ENCODE measurements around the gene OR8B2. TPM values are rescaled to one million over a fixed set of nuclear protein-coding genes. Genes with fewer than 3 reads are reported as not detected.
"Not testable (repeated sequence)": the region's sequence is repeated elsewhere in the genome, so short reads cannot be mapped to it uniquely, and the experiment has no call there.

The OR8B2 gene
- total RNA-seq, 5 donors from 2014 or later (not counting 1 experiment from before 2014, with no cell fraction given) = not detected

DNA sequence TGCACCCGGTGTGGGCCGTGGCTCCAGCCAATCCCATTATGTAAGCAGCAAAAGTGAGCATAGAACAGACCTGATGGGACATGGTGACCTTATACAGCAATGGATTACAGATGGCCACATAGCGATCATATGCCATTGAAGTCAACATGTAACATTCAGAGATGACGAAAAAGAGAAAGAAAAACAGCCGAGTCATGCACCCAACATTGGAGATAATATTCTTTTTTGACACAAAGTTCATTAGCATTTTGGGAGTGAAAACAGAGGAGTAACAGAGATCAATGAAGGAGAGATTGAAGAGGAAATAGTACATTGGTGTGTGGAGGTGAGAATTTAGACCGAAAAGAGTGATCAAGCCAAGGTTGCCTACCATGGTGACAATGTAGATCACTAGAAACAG is 1.4 kb downstream of the OR8B2 start:
- DNase-seq; POLR2A ChIA-PET; H3K27ac ChIP-seq (ENCODE audit: low read length); H3K36me3 Mint-ChIP-seq; ATAC-seq (replicated peaks in 1 of 4); H3K4me3 ChIP-seq (ENCODE audit: control insufficient read depth in 1 of 2, extremely low read depth in 1 of 2, low read length in 1 of 2); H3K4me3 Mint-ChIP-seq; H3K36me3 ChIP-seq (ENCODE audit: control insufficient read depth in 2 of 2, extremely low read depth in 1 of 2, insufficient read depth in 1 of 2, low read length in 1 of 2); H3K4me1 Mint-ChIP-seq; H3K9me3 ChIP-seq; H3K4me1 ChIP-seq (ENCODE audit: control insufficient read depth in 1 of 2, extremely low read depth in 1 of 2, insufficient read depth in 2 of 2, low read length in 2 of 2); H3K9me3 Mint-ChIP-seq; H3K27ac Mint-ChIP-seq; H3K27me3 Mint-ChIP-seq; CTCF ChIA-PET; H3K27me3 ChIP-seq (replicated peaks in 1 of 2; ENCODE audit: control insufficient read depth in 2 of 2, extremely low read depth in 1 of 2, insufficient read depth in 2 of 2, low read length in 1 of 2): not testable (repeated sequence)
- WGBS (ENCODE audit: insufficient coverage) = no CpG with 5 or more reads among the region's 6 CpGs

DNA sequence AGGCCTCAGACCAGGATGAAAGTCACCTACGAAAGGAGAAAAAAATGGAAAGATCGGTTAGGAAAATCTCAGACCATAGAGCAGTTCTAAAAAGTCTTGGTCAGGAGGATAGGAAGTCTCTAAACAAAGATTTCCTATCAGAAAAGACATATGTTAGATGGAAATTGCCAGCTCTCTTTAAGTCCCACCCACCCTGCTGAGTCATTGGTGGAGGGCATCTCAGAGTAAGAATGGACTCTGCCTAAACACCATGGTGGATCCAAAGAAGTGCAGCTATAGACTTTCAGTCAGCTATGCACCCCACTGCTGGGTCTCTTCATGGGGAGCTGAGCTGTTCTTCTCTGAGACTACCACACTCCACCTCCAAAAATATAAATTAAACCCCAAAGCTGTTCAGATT is 3.7 kb downstream of the OR8B2 start:
- Mint-ChIP-seq H3K27ac (no peak overlapping the region), H3K9me3 (no peaks in the 10 kb centered on the region), H3K4me1 (no peaks in the 10 kb centered on the region), H3K4me3 (no peak overlapping the region), H3K36me3 (no peaks in the 10 kb centered on the region), H3K27me3 (no peaks in the 10 kb centered on the region)
- DNase-seq = no peak
- no peaks in the 10 kb centered on the region for H3K36me3 ChIP-seq (ENCODE audit: control insufficient read depth in 2 of 2, extremely low read depth in 1 of 2, insufficient read depth in 1 of 2, low read length in 1 of 2)
- no peaks in the 10 kb centered on the region for H3K9me3 ChIP-seq
- no peak overlapping the region for H3K27ac ChIP-seq (ENCODE audit: low read length)
- H3K4me1 ChIP-seq (ENCODE audit: control insufficient read depth in 1 of 2, extremely low read depth in 1 of 2, insufficient read depth in 2 of 2, low read length in 2 of 2) = no peaks in the 10 kb centered on the region
- ChIA-PET POLR2A (no interaction called here), CTCF (interaction anchor here in 1 of 2 donors (0.6 kb wide), 1 partner anchor 81 kb away, joined by 3 read pairs; no protein-coding TSS in a partner anchor)
- WGBS (ENCODE audit: insufficient coverage) = no CpG with 5 or more reads among the region's 2 CpGs
- H3K27me3 ChIP-seq (replicated peaks in 1 of 2; ENCODE audit: control insufficient read depth in 2 of 2, extremely low read depth in 1 of 2, insufficient read depth in 2 of 2, low read length in 1 of 2) = peaks cover 0 to 2% of the 10 kb centered on the region in 2 experiments
- no peak for ATAC-seq (replicated peaks in 1 of 4)
- no peak overlapping the region for H3K4me3 ChIP-seq (ENCODE audit: control insufficient read depth in 1 of 2, extremely low read depth in 1 of 2, low read length in 1 of 2)

DNA sequence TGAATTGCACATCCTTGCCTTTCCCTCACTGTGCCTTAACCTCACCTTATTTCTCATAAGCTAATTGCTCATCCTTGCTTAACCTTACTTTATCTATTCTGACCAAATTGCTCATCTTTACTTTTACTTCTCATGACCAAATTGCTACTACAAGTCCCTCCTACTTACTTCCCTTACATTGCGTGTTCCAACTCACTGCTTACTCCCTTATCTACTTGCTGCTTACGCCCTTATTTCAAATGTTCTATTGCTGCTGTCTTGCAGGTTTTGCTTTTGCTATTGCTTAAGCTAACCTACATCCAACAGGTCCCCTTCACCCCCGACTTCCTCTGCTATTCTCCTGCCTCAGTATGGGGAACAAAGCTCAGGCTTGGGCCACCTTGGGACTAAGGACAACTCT is 8.0 kb downstream of the OR8B2 start:
- Mint-ChIP-seq H3K4me3 (no peak overlapping the region), H3K36me3 (no peaks in the 10 kb centered on the region), H3K4me1 (no peaks in the 10 kb centered on the region), H3K27ac (no peak overlapping the region), H3K27me3 (peaks cover 0 to 4% of the 10 kb centered on the region in 2 donors), H3K9me3 (no peaks in the 10 kb centered on the region)
- Histone ChIP-seq H3K36me3 (ENCODE audit: control insufficient read depth in 2 of 2, extremely low read depth in 1 of 2, insufficient read depth in 1 of 2, low read length in 1 of 2) (no peaks in the 10 kb centered on the region), H3K9me3 (no peaks in the 10 kb centered on the region), H3K4me1 (ENCODE audit: control insufficient read depth in 1 of 2, extremely low read depth in 1 of 2, insufficient read depth in 2 of 2, low read length in 2 of 2) (no peaks in the 10 kb centered on the region), H3K4me3 (ENCODE audit: control insufficient read depth in 1 of 2, extremely low read depth in 1 of 2, low read length in 1 of 2) (no peak overlapping the region), H3K27ac (ENCODE audit: low read length) (no peak overlapping the region), H3K27me3 (replicated peaks in 1 of 2; ENCODE audit: control insufficient read depth in 2 of 2, extremely low read depth in 1 of 2, insufficient read depth in 2 of 2, low read length in 1 of 2) (peaks cover 0 to 2% of the 10 kb centered on the region in 2 experiments)
- DNase-seq (no peak), ATAC-seq (replicated peaks in 1 of 4) (no peak)
- 47% methylated on average over 2 of the region's 3 CpGs for WGBS (ENCODE audit: insufficient coverage)
- ChIA-PET POLR2A (no interaction called here), CTCF (no interaction called here)

DNA sequence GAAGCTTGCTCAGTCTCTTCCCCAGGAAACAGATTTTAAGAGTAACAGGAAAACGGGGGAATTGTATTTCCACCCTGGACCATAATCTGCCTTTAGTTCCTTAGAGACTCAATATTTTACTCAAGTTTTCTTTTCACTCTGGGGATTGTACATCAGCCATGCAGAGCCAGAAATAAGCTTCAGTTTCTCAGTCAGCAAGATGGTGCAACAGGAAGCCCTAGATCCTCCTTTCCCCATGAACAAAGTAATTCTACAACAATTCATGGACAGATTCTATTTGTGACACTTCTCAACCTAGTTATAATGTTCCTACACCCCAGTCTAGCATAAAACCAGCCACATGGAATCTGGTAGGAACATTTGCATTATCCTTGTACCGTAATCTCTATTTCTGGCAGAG is 24.7 kb downstream of the OR8B2 start:
- no peaks in the 10 kb centered on the region for H3K36me3 ChIP-seq (ENCODE audit: control insufficient read depth in 2 of 2, extremely low read depth in 1 of 2, insufficient read depth in 1 of 2, low read length in 1 of 2)
- no peaks in the 10 kb centered on the region for H3K4me1 ChIP-seq (ENCODE audit: control insufficient read depth in 1 of 2, extremely low read depth in 1 of 2, insufficient read depth in 2 of 2, low read length in 2 of 2)
- peaks cover 0 to 5% (median 3%) of the 10 kb centered on the region in 3 donors for H3K9me3 Mint-ChIP-seq
- no peak overlapping the region for H3K4me3 ChIP-seq (ENCODE audit: control insufficient read depth in 1 of 2, extremely low read depth in 1 of 2, low read length in 1 of 2)
- no peaks in the 10 kb centered on the region for H3K36me3 Mint-ChIP-seq
- H3K4me3 Mint-ChIP-seq = no peak overlapping the region
- H3K9me3 ChIP-seq = no peaks in the 10 kb centered on the region
- H3K4me1 Mint-ChIP-seq = no peaks in the 10 kb centered on the region
- WGBS (ENCODE audit: insufficient coverage) = 60% methylated on average over 1 of the region's 2 CpGs
- CTCF ChIA-PET = no interaction called here
- H3K27me3 ChIP-seq (replicated peaks in 1 of 2; ENCODE audit: control insufficient read depth in 2 of 2, extremely low read depth in 1 of 2, insufficient read depth in 2 of 2, low read length in 1 of 2) = no peaks in the 10 kb centered on the region
- ATAC-seq (replicated peaks in 1 of 4) (no peak), DNase-seq (no peak)
- POLR2A ChIA-PET = no interaction called here
- H3K27ac Mint-ChIP-seq = no peak overlapping the region
- peaks cover 1 to 8% of the 10 kb centered on the region in 2 donors for H3K27me3 Mint-ChIP-seq
- H3K27ac ChIP-seq (ENCODE audit: low read length) = no peak overlapping the region

DNA sequence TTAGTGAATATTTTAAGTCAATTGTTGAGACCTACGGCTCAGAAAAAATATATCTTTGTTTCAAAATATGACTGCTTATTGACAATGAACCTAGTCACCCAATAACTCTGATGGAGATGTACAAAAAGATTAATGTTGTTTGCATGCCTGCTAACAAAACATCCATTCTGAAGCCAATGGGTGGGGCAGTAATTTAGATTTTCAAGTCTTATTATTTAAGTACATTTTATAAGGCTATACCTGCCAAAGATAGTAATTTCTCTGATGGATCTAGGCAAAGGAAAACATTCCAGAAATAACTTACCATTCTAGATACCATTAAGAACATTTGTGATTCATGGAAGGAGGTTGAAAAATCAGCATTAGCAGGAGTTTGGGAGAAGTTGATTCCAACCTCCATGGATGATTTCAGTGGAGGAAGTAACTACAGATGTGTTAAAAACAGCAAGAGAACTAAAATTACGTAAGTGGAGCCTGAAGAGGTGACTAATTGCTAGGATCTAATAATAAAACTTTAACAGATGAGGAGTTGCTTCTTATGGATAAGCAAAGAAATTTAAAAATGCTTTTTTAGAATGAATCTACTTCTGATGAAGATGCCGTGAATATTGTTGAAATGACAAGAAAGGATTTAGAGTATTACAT is 37.9 kb downstream of the OR8B2 start:
- Mint-ChIP-seq H3K27ac (no peak overlapping the region), H3K4me1 (no peaks in the 10 kb centered on the region), H3K27me3 (peaks cover 4 to 12% of the 10 kb centered on the region in 2 donors), H3K9me3 (peaks cover 0 to 9% (median 9%) of the 10 kb centered on the region in 3 donors), H3K4me3 (no peak overlapping the region), H3K36me3 (no peaks in the 10 kb centered on the region)
- Histone ChIP-seq H3K4me3 (ENCODE audit: control insufficient read depth in 1 of 2, extremely low read depth in 1 of 2, low read length in 1 of 2) (no peak overlapping the region), H3K4me1 (ENCODE audit: control insufficient read depth in 1 of 2, extremely low read depth in 1 of 2, insufficient read depth in 2 of 2, low read length in 2 of 2) (no peaks in the 10 kb centered on the region), H3K27me3 (replicated peaks in 1 of 2; ENCODE audit: control insufficient read depth in 2 of 2, extremely low read depth in 1 of 2, insufficient read depth in 2 of 2, low read length in 1 of 2) (no peaks in the 10 kb centered on the region), H3K9me3 (no peaks in the 10 kb centered on the region), H3K36me3 (ENCODE audit: control insufficient read depth in 2 of 2, extremely low read depth in 1 of 2, insufficient read depth in 1 of 2, low read length in 1 of 2) (no peaks in the 10 kb centered on the region), H3K27ac (ENCODE audit: low read length) (no peak overlapping the region)
- CTCF ChIA-PET = no interaction called here
- WGBS (ENCODE audit: insufficient coverage) = 67% methylated on average over 1 of the region's 3 CpGs
- no peak for ATAC-seq (replicated peaks in 1 of 4)
- POLR2A ChIA-PET = no interaction called here
- no peak for DNase-seq

DNA sequence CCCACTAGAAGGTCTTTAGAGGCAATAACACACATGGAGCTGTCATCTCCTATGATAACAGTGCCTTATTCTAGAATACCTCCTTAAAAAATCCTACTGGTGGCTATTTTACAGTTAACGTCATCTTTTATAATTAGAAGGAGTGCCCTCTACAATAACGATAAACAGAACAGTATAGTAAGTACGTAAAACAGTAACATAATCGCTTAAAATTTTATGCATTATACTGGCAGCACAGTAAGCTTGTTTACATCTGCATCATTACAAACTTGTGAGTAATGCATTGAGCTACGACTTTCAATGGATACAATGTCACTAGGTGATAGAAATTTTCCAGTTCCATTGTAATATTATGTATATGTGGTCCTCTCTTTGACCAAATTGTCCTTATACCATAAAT is 40.0 kb downstream of the OR8B2 start:
- Mint-ChIP-seq H3K36me3 (no peaks in the 10 kb centered on the region), H3K9me3 (peaks cover 0 to 4% (median 1%) of the 10 kb centered on the region in 3 donors), H3K27ac (no peak overlapping the region), H3K27me3 (peaks cover 4 to 12% of the 10 kb centered on the region in 2 donors), H3K4me1 (no peaks in the 10 kb centered on the region), H3K4me3 (no peak overlapping the region)
- WGBS (ENCODE audit: insufficient coverage) = no CpG with 5 or more reads among the region's 5 CpGs
- ATAC-seq (replicated peaks in 1 of 4) (no peak), DNase-seq (no peak)
- no peak overlapping the region for H3K4me3 ChIP-seq (ENCODE audit: control insufficient read depth in 1 of 2, extremely low read depth in 1 of 2, low read length in 1 of 2)
- ChIA-PET POLR2A (no interaction called here), CTCF (no interaction called here)
- H3K9me3 ChIP-seq = no peaks in the 10 kb centered on the region
- no peaks in the 10 kb centered on the region for H3K4me1 ChIP-seq (ENCODE audit: control insufficient read depth in 1 of 2, extremely low read depth in 1 of 2, insufficient read depth in 2 of 2, low read length in 2 of 2)
- no peak overlapping the region for H3K27ac ChIP-seq (ENCODE audit: low read length)
- no peaks in the 10 kb centered on the region for H3K36me3 ChIP-seq (ENCODE audit: control insufficient read depth in 2 of 2, extremely low read depth in 1 of 2, insufficient read depth in 1 of 2, low read length in 1 of 2)
- no peaks in the 10 kb centered on the region for H3K27me3 ChIP-seq (replicated peaks in 1 of 2; ENCODE audit: control insufficient read depth in 2 of 2, extremely low read depth in 1 of 2, insufficient read depth in 2 of 2, low read length in 1 of 2)

DNA sequence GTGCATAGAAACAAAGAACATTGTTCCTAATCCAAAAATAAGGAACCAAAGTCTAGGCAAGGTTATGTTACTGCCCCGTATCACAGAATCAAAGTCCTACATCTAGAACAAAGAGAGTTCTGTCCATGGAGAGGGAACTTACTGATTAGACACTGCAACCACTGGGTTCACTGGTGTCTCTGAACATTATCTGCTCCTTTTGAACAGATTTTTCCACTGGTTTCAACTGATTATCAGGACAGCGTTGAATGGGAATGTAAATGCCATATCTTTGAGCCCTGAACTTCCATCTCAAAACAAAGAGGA is 44.2 kb downstream of the OR8B2 start:
- ChIA-PET POLR2A (no interaction called here), CTCF (no interaction called here)
- 80% methylated on average over 1 of the region's 2 CpGs for WGBS (ENCODE audit: insufficient coverage)
- Mint-ChIP-seq H3K36me3 (no peaks in the 10 kb centered on the region), H3K9me3 (peaks cover 0 to 3% (median 0%) of the 10 kb centered on the region in 3 donors), H3K27ac (no peak overlapping the region), H3K27me3 (peaks cover 2 to 9% of the 10 kb centered on the region in 2 donors), H3K4me3 (no peak overlapping the region), H3K4me1 (no peaks in the 10 kb centered on the region)
- no peak for ATAC-seq (replicated peaks in 1 of 4)
- no peaks in the 10 kb centered on the region for H3K27me3 ChIP-seq (replicated peaks in 1 of 2; ENCODE audit: control insufficient read depth in 2 of 2, extremely low read depth in 1 of 2, insufficient read depth in 2 of 2, low read length in 1 of 2)
- no peaks in the 10 kb centered on the region for H3K4me1 ChIP-seq (ENCODE audit: control insufficient read depth in 1 of 2, extremely low read depth in 1 of 2, insufficient read depth in 2 of 2, low read length in 2 of 2)
- no peak overlapping the region for H3K4me3 ChIP-seq (ENCODE audit: control insufficient read depth in 1 of 2, extremely low read depth in 1 of 2, low read length in 1 of 2)
- H3K9me3 ChIP-seq = no peaks in the 10 kb centered on the region
- no peaks in the 10 kb centered on the region for H3K36me3 ChIP-seq (ENCODE audit: control insufficient read depth in 2 of 2, extremely low read depth in 1 of 2, insufficient read depth in 1 of 2, low read length in 1 of 2)
- DNase-seq = no peak
- no peak overlapping the region for H3K27ac ChIP-seq (ENCODE audit: low read length)
